Keratinocyte (primary cell): ENCODE data around the gene ARHGAP32. TPM values are rescaled to one million over a fixed set of nuclear protein-coding genes. Genes with fewer than 3 reads are reported as not detected.

Experiments used
- DNase-seq: peaks from one replicate; pipeline ENCODE4 v3.0.0-alpha.2; 2011; ENCODE audit warnings: low read depth, missing footprints, low spot score
- FAIRE-seq: peaks from 2 replicates; lab custom pipeline; 2011; peaks lifted over from hg19 to GRCh38; lab: Jason Lieb, UNC
- H2AFZ ChIP-seq: 2 replicates; pipeline ENCODE4 v1.6.0; 2012; ENCODE audit warnings: low read length, control low read depth, inconsistent platforms; ENCODE audit not compliant: control insufficient read depth
- H3K27ac ChIP-seq: 2 replicates; pipeline ENCODE4 v1.5.1; 2011; ENCODE audit warnings: low read length; ENCODE audit not compliant: control insufficient read depth, insufficient read depth
- H3K27me3 ChIP-seq: 3 replicates; pipeline ENCODE4 v1.6.0; 2011; ENCODE audit warnings: low read length; ENCODE audit not compliant: control insufficient read depth, insufficient read depth; ENCODE audit errors: extremely low read depth
- H3K36me3 ChIP-seq, 2 experiments: 2 replicates in 1 of 2; 3 replicates in 1 of 2; pipeline ENCODE4 v1.5.1; 2011; ENCODE audit warnings: low read length in 2 of 2, mild to moderate bottlenecking in 1 of 2; ENCODE audit not compliant: control insufficient read depth in 2 of 2, insufficient read depth in 2 of 2; ENCODE audit errors: extremely low read depth in 1 of 2
- H3K4me1 ChIP-seq: 3 replicates; pipeline ENCODE4 v1.5.1; 2011; ENCODE audit warnings: low read length; ENCODE audit not compliant: control insufficient read depth, insufficient read depth; ENCODE audit errors: extremely low read depth
- H3K4me2 ChIP-seq: 3 replicates; pipeline ENCODE4 v1.6.0; 2011; ENCODE audit warnings: low read depth, low read length; ENCODE audit not compliant: control insufficient read depth, insufficient read depth; ENCODE audit errors: extremely low read depth
- H3K4me3 ChIP-seq, 3 experiments: fragments of 200-600 bp in 1 of 3; sonication (generic) in 1 of 3; 2 replicates in 2 of 3; 3 replicates in 1 of 3; pipeline ENCODE4 v1.5.1; 2011 to 2016; ENCODE audit warnings: low read length in 3 of 3, mild to moderate bottlenecking in 3 of 3, control low read depth in 2 of 3, inconsistent platforms in 1 of 3, low read depth in 1 of 3, mixed read lengths in 1 of 3, mixed run types in 1 of 3, moderate library complexity in 1 of 3; ENCODE audit not compliant: control insufficient read depth in 2 of 3, insufficient read depth in 2 of 3; ENCODE audit errors: extremely low read depth in 1 of 3
- H3K79me2 ChIP-seq: 2 replicates; pipeline ENCODE4 v1.6.0; 2012; ENCODE audit warnings: low read length; ENCODE audit not compliant: control insufficient read depth, insufficient read depth
- H3K9ac ChIP-seq: 3 replicates; pipeline ENCODE4 v1.6.0; 2011; ENCODE audit warnings: low read length; ENCODE audit not compliant: control insufficient read depth, insufficient read depth; ENCODE audit errors: extremely low read depth
- H3K9me1 ChIP-seq: 3 replicates; pipeline ENCODE4 v1.6.0; 2011; ENCODE audit warnings: low read length; ENCODE audit not compliant: control insufficient read depth, insufficient read depth; ENCODE audit errors: extremely low read depth
- H3K9me3 ChIP-seq: 2 replicates; pipeline ENCODE4 v1.5.1; 2012; ENCODE audit warnings: low read depth, low read length; ENCODE audit not compliant: control insufficient read depth
- H4K20me1 ChIP-seq: 3 replicates; pipeline ENCODE4 v1.6.0; 2011; ENCODE audit warnings: low read length; ENCODE audit not compliant: control insufficient read depth, insufficient read depth; ENCODE audit errors: extremely low read depth
- EZH2 ChIP-seq: IDR thresholded peaks from one replicate; pipeline ENCODE4 v1.6.1; 2012; ENCODE audit warnings: inconsistent platforms, mild to moderate bottlenecking, low read length, moderate library complexity
- dilution Hi-C: fragments of 300-500 bp; cut with MboI; formaldehyde crosslinking; loops from one replicate; pipeline ENCODE4 v1.7.0; 2020; ENCODE audit warnings: low sequenced_read_pairs; ENCODE audit not compliant: extremely low pct_ligation_motif_present
- polyA plus RNA-seq, 5 experiments: library from polyadenylated mRNA; depleted of rRNA in 3 of 5; stranded (reverse) in 3 of 5; stranded (forward) in 1 of 5; unstranded in 1 of 5; fragments of >200 nt; gene quantifications; 1 replicate in 1 of 5; 2 replicates in 3 of 5; 3 replicates in 1 of 5; pipeline versions ENCODE4 v1.2.1 to v1.2.3, GENCODE V29; 2011 to 2012; ENCODE audit warnings: missing spikeins in 2 of 5, low read depth in 1 of 5, low replicate concordance in 1 of 5
- TF ChIP-seq, protein P1 (sequence below), 3 experiments: IDR thresholded peaks in 1 of 3; conservative IDR thresholded peaks in 1 of 3; optimal IDR thresholded peaks in 1 of 3; 2 replicates in 2 of 3; 3 replicates in 1 of 3; pipeline versions ENCODE3 to v1.5.1; 2011; ENCODE audit warnings: low read length in 3 of 3, mild to moderate bottlenecking in 3 of 3, moderate library complexity in 2 of 3, control low read depth in 1 of 3, inconsistent platforms in 1 of 3; ENCODE audit not compliant: insufficient read depth in 2 of 3; ENCODE audit errors: extremely low read depth in 1 of 3

The ARHGAP32 gene
- polyA plus RNA-seq, 1 donor (not counting 4 experiments of a cell fraction or from before 2014, with no cell fraction given), result 10.8 TPM

DNA sequence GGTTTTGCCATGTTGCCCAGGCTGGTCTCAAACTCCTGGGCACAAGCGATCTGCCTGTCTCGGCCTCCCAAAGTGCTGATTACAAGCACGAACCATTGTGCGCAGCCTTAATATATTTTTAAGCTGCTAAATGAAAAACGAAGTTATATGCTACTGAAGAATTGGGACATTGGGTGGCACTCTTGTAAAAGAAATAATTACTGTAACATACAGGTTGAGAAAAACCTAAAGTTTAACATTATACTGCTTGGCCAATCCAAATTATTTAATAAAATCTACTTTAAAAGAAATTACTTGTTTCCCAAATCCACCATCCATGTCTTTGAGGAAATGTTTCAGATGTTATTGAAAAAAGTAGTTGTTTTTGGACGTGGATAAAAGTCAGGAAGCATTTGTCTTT lies 37.9 kb upstream of the ARHGAP32 start:
- no peaks in the 10 kb centered on the region for H3K9me3 ChIP-seq
- no peaks in the 10 kb centered on the region for H3K36me3 ChIP-seq
- H4K20me1 ChIP-seq, result no peaks in the 10 kb centered on the region
- no peak overlapping the region for H3K27ac ChIP-seq
- dilution Hi-C loops, result no loop called here
- H3K9ac ChIP-seq, result no peak overlapping the region
- no peak overlapping the region for H3K4me2 ChIP-seq
- TF ChIP-seq EZH2, result no peak
- TF ChIP-seq, protein P1, sequence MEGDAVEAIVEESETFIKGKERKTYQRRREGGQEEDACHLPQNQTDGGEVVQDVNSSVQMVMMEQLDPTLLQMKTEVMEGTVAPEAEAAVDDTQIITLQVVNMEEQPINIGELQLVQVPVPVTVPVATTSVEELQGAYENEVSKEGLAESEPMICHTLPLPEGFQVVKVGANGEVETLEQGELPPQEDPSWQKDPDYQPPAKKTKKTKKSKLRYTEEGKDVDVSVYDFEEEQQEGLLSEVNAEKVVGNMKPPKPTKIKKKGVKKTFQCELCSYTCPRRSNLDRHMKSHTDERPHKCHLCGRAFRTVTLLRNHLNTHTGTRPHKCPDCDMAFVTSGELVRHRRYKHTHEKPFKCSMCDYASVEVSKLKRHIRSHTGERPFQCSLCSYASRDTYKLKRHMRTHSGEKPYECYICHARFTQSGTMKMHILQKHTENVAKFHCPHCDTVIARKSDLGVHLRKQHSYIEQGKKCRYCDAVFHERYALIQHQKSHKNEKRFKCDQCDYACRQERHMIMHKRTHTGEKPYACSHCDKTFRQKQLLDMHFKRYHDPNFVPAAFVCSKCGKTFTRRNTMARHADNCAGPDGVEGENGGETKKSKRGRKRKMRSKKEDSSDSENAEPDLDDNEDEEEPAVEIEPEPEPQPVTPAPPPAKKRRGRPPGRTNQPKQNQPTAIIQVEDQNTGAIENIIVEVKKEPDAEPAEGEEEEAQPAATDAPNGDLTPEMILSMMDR (optimal IDR thresholded peaks at IDR 0.05 in 1 of 3, IDR thresholded peaks at IDR 0.05 in 1 of 3, conservative IDR thresholded peaks at IDR 0.05 in 1 of 3; ENCODE audit: extremely low read depth in 1 of 3, insufficient read depth in 2 of 3, low read length in 3 of 3), result no peak
- no peaks in the 10 kb centered on the region for H3K9me1 ChIP-seq
- peaks cover 6% of the 10 kb centered on the region for H3K4me1 ChIP-seq
- FAIRE-seq (no peak), DNase-seq (no peak)
- no peak overlapping the region for H2AFZ ChIP-seq
- no peak overlapping the region for H3K4me3 ChIP-seq
- H3K79me2 ChIP-seq, result peaks cover 4% of the 10 kb centered on the region
- H3K27me3 ChIP-seq, result no peaks in the 10 kb centered on the region

DNA sequence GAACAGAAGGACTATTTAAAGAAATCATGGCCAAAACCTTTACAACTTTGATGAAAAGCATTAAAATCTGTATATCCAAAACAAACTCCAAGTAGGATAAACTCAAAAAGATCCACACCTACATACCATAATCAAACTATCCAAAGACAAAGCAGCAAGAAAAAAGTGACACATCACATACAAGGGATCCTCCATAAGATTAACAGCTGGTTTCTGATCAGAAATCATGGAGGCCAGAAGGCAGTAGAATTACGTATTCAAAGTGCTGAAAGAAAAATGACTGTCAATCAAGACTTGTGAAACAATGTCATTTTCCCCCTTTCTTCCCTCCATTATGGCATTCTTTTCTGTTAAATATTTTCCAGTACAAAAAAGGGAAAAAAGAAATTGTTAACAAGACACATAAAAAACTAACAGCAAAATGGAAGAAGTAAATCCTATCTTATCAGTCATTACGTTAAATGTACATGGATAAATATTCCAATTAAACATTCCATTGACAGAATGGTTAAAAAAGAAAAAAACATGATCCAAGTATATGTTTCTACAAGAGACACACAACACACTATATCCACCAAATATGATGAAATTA lies 34.2 kb upstream of the ARHGAP32 start:
- Histone ChIP-seq H3K9me3 (no peaks in the 10 kb centered on the region), H3K36me3 (no peaks in the 10 kb centered on the region), H3K9ac (no peak overlapping the region), H2AFZ (no peak overlapping the region), H3K9me1 (no peaks in the 10 kb centered on the region), H4K20me1 (no peaks in the 10 kb centered on the region), H3K4me1 (peaks cover 16% of the 10 kb centered on the region), H3K4me2 (no peak overlapping the region), H3K79me2 (peaks cover 4% of the 10 kb centered on the region), H3K4me3 (no peak overlapping the region), H3K27ac (no peak overlapping the region), H3K27me3 (no peaks in the 10 kb centered on the region)
- no peak for TF ChIP-seq EZH2
- TF ChIP-seq, protein P1 (optimal IDR thresholded peaks at IDR 0.05 in 1 of 3, IDR thresholded peaks at IDR 0.05 in 1 of 3, conservative IDR thresholded peaks at IDR 0.05 in 1 of 3; ENCODE audit: extremely low read depth in 1 of 3, insufficient read depth in 2 of 3, low read length in 3 of 3), result no peak
- DNase-seq, result no peak
- FAIRE-seq, result no peak
- dilution Hi-C loops, result no loop called here
